GM08714 (cell line): ENCODE data around the gene RPTOR.

Experiments used
- H3K4me3 ChIP-seq: fragments of 200-500 bp; sonication (Bioruptor generic); 2 replicates; pipeline ENCODE4 v1.5.1; 2014; ENCODE audit warnings: mild to moderate bottlenecking, low read length, inconsistent platforms
- ZNF274 ChIP-seq: IDR thresholded peaks from 2 replicates; pipeline ENCODE4 v1.6.1; 2012; ENCODE audit warnings: mild to moderate bottlenecking, low read depth, low read length

RPTOR gene

DNA sequence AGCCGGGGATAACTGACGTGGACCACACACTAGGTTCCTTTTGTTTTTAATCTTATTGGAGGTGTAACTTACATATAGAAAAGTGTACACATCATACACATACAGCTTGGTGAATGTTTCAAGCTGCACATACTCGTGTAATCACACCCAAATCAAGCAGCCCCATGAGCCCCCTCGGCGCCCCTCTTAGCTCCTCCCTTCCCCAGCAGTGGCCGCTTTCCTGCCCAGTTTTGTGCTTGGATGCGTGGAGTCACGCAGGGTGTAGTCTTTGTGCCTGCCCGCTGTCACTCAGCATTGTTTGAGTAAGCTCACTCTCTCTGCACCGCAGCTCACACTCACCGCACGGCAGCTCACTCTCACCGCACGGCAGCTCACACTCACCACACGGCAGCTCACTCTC is 295.3 kb downstream of the RPTOR start:
- no peak overlapping the region for H3K4me3 ChIP-seq
- no peak for TF ChIP-seq ZNF274

DNA sequence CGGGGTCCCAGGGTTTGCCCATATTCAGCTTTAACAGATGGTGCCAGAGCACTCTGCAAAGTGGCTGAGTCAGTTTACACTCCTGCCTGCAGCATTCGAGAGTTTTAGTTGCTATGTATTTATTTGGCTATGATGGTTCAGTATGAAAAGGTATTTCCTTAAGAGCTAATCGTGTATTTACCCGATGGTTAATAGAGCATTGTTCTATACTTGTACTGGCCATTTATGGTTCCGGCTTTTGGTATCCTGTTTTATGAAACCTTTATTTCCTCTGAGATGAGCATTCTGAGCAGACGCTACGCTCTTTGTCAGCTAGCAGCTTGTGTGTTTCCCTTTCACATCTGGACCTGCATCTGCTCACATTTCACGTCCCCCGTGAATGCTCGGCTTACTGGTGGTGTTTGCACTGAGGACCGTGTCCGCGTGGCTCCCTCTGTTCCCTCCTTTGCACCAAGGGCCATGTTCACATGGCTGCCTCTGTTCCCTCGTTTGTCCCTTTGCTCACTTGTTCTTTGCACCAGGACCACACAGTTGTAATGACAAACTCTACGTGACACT is 297.9 kb downstream of the RPTOR start:
- no peak overlapping the region for H3K4me3 ChIP-seq
- no peak for TF ChIP-seq ZNF274

DNA sequence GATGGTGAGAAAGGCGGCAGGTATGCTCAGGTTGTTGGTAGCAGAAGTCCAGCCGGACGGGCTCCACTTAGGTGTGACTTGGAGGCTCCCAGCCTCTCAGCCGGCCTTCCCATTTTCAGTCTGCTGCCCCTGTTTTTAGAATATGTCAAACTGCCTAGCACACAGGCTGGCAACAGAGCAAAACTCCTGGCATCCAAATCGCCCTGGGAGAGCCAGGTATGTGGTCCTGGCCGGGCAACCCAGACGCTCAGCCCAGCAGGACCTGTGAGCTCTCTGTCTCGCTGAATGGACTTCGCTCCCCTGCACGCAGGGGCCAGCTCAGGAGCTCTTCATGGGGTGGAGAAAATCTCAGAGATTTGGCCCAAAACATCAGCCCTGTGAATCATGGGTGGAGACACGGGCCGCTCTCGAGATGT is 299.1 kb downstream of the RPTOR start:
- no peak for TF ChIP-seq ZNF274
- no peak overlapping the region for H3K4me3 ChIP-seq

DNA sequence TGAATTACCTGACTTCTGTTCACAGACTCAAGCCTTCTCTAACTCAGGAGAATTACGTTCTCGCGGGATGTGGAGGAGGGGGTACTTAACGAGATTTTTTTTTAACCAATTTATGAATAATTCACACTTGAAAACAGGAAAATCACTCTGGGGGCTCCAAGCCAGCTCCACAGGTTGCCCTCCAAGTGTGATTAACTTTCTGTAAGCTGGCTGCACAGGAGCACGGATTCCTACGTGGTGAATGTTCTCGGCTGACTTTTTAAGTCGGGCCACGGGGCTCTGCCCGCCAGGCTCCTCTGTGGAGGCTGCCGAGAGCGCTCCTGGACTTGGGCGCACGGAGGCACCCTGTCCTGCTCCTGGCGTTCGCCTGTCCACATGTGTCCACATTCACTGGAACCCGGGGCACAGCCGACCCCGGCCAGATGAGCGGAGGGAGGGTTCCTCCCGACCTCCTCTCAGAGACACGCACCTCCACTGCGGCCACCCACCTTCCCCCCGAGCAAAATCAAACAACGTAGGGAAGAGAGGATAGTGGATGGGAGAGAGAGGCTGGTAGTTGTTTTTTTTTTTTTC is 299.9 kb downstream of the RPTOR start:
- no peak for TF ChIP-seq ZNF274
- no peak overlapping the region for H3K4me3 ChIP-seq

DNA sequence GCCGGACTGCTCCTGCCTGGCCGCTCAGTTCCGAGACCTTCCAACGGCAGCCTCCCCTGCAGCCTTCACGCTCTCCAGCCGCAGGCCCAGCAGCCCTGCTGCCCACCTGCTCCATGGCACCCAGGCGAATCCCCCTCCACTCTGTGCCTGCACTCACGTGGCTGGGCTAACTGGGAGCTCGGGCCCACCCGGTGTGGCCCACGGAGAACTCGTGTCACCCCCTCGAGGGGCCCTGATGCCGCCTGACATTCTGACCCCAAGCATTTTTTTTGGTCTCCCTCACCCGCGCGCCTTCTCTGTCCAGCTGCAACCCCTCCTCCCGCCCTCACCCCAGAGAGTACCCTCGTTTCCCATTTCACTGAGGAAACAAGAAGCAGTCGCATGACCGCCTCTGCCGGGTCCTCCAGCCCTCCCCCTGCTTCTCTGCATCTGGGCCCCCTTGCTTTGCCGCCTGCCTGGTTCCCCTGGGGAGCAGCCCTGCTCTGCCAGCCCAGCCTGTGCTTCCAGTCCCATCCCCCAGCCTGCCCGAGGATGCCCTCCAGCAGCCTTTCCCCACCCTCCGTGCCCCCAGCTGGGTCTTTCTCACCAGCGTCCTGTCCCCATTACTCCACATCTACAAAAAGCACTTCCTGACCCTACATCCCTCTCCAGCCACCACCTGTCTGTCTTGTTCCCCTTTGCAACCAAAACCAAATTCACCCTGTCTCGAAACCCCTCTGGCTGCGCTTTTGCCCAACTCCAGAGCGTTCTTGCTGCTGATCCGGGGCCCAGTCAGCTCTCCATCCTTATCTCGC is 300.6 kb downstream of the RPTOR start:
- H3K4me3 ChIP-seq, result no peak overlapping the region; the same call in 1 of the 2 replicates
- no peak for TF ChIP-seq ZNF274

DNA sequence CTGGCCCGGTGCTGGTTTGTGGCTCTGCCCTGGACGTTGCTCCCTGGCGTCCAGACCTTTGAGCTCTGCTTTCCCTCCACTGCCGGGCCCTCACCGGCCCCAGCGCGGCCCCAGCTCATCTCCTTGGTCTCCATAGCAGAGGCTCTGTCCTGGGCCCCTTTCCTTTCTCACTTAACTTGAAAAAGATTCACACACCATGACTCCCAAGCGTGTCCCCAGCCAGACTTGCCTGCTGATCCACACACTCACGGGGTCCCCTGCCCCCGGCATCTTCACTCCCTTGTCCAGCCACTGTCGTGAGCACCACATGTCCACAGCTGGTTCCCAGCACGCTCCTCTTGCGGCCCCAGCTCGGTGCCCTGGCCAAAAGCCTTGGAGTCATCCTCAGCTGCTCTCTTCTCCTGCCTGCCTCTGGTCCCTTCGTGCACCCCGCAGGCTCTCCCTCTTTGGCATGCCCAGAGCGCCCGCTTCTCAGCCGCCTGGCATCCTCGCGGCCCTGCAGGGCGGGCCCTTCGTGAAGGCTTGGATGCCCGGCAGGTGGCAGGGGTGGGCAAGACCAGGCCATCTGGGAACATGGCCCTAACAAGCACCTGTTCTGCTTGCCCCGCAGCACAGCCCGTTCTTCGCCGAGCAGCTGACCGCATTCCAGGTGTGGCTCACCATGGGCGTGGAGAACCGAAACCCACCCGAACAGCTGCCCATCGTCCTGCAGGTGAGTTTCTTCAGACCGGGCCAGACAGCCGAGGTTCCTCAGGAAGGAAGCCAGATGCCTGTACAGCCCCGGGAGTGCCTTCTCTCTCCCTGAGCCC is 301.4 kb downstream of the RPTOR start:
- H3K4me3 ChIP-seq, result no peak overlapping the region
- no peak for TF ChIP-seq ZNF274

DNA sequence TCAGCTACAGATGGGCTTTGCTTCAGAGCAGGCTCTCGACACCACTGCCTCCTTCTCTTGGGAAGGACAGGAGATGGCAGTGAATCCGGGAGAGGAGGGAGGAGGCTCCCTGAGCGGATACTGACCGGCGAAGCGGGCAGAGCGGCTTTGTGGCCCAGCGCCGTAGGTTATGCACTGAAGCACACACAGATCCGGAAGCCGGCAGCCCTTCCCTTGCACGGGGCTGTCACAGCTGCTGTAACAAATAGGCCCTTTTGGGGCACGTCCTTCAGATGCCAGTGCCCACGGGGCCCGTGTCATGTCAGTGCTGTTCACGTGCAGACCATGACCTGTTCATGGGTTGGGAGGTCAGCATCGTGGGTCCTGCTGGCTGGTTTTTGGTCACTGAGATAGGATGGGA is 302.3 kb downstream of the RPTOR start:
- no peak for TF ChIP-seq ZNF274
- no peak overlapping the region for H3K4me3 ChIP-seq

DNA sequence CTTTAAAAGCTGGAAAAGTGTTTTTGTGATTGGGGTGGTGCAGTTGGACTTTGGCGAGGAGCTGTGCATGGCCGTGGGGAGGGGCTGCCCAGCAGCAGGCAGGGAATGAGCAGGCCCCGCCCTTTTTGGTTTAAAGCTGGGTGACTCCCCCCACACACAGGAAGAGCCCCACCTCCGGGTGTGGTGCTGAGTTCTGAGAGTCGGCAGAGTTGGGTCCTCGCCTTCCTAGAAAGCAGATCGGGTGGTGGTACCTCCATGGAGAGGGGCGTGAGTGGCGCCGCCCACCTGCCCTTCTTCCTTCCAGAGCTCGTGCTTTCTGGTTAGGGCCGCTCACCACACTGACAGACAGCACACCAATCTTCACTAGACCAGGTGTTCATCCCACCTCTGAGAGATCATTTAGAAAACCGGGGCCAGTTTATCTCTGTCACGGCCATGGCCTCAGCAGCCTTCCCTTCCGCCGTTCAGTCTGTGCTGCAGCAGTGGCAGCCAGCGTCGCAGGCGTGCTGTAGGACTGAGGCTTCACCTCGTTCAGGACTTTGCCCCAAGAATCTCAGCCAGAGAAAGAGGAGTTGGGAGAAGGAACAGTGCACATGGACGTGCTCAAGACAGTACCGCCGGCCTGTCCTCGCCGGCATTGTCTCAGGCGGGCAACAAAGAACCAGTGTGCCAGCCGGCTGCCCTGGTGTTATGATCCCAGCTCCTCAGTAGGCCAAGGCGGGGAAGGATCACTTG is 303.0 kb downstream of the RPTOR start:
- TF ChIP-seq ZNF274, result no peak
- no peak overlapping the region for H3K4me3 ChIP-seq

DNA sequence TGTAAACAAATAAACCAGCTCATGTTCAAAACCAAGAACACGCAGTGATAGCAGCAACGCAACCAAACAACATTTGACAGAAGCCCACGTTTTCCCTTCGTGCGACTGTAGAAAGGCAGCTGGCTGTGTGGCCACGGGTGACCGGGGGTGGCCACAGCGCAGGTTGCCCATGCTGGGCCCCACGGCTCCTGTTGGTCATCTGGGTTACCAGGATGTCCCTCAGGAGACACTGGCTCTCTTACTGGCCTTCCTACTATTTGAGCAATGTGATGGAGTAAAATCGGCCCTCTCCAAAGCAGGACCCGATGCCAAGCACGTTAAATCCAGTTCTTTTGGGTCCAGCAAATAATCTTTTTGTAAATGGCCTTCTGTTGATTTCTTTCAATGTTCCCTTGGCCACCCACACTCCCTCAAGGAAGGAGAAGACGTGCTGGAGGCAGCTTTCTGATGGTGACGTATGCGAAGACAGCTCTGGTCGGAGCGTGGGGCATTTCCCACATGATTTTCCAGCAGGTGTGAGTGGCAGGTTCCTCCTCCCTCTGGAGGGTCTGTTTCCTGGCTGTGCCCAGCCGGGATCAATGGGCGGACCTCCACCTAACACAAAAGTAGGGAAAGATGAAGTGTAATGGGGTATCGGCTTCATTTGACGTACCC is 303.9 kb downstream of the RPTOR start:
- H3K4me3 ChIP-seq, result no peak overlapping the region
- no peak for TF ChIP-seq ZNF274

DNA sequence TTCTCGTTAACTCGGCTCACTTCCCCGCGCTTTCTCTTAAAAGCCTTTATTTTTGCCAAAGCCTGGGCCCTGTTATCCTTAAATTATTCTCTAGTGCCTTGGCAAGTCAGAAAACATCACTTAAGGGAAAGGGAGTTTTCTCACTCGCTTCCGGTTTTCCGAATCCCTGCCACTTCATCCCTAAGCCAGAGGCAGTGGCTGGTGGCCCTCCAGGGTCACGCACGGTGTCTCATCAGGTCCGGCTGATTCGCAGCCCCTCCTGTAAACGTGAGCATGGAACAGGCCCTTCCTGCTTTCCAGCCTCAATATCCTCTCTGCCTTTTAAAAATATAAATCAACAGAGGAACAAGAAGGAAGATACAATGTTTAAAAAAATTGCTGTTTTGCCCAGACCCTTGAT is 304.5 kb downstream of the RPTOR start:
- no peak for TF ChIP-seq ZNF274
- no peak overlapping the region for H3K4me3 ChIP-seq

DNA sequence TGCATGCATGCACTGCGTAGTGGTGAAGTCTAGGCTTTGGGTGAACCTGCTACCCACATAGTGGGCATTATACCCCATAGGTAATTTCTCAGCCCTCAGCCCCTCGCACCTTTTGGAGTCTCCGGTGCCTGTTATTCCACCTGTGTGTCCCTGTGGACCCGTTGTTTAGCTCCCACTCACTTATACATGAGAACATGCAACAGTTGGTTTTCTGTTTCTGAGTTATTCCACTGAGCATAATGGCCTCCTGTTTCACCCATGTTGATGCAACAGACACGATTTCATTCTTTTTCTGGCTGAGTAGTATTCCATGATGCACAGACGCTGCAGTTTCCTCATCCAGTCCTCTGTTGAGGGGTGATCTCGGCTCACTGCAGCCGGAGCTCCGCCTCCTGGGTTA is 305.5 kb downstream of the RPTOR start:
- no peak overlapping the region for H3K4me3 ChIP-seq
- no peak for TF ChIP-seq ZNF274

DNA sequence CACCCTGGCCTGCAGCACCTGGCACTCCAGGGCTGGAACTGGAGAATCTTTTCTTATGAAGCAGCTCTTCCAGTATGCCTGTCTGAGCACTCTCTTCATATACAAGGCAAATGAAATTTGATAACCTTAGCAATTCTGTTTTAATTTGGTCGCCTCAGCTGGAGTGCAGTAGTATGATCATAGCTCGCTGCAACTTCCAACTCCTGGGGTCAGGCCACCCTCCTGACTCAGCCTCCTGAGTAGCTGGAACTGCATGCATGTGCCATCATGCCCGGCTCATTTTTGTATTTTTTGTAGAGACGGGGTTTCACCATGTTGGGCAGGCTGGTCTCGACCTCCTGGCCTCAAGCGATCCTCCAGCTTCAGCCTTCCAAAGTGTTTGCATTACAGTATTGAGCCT is 306.2 kb downstream of the RPTOR start:
- TF ChIP-seq ZNF274, result no peak
- no peak overlapping the region for H3K4me3 ChIP-seq

DNA sequence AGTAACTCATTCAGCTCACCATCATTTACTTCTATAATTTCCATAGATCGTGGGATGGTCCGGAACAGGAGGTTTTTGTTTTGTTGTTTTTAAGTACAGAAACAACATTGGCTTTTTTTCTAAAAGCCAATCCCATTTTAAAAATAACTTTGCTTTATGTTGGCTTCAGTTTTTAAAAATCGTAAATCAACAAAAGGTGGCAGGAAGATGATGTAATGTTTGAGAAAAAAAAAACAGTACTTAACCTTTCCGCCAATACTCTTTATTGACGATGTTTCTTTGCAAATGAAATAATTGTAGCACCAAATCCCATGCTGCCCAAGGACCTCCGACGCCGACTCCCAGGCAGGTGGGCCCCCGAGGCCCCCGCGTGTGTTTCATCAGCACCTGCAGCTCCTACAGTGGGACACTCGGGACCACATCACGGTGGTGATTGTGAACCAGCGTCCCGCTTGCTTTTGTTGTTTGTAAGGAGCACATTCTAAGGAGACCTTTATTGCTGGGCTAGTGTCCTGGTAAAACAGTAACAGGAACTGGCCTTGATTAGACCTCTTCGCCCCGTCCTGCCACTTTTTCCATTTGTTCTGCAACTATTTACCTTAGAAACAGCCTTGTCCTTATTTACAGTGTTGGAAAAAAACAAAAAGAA is 306.8 kb downstream of the RPTOR start:
- no peak for TF ChIP-seq ZNF274
- no peak overlapping the region for H3K4me3 ChIP-seq
